NCI-H146 (cell line): Measurements from ENCODE around the gene PSMD13.
A peak's percentile ranks its signal among the peaks of the same experiment; 100 is the strongest.

Experiments
- DNase-seq: peaks from one replicate; lab custom pipeline; 2025; lab: John Stamatoyannopoulos, UW

Gene PSMD13

GRCh38 chr11:204587-205109, 32.1 kb upstream of the PSMD13 start:
- DNase-seq, result no peak

GRCh38 chr11:205221-206001, 31.4 kb upstream of the PSMD13 start:
- no peak for DNase-seq

- DNase-seq, result no peak
Measured at GRCh38 chr11:206002-206384, 30.8 kb upstream of the PSMD13 start.

- DNase-seq, result no peak
Measured at GRCh38 chr11:206526-207207, 30.1 kb upstream of the PSMD13 start.

- DNase-seq, result peak; percentile 96
Measured at GRCh38 chr11:207208-207862, 29.4 kb upstream of the PSMD13 start, which contains the start of the genes BET1L and RIC8A. Gene BET1L, minus strand, starts transcription at chr11:207399. Its CDS starts 78 bp downstream, at chr11:207321. Gene RIC8A, plus strand, starts transcription at chr11:207708. Its CDS starts 1,147 bp downstream, at chr11:208855.

- peak; percentile 62 for DNase-seq
Measured at GRCh38 chr11:207863-208180, 29.0 kb upstream of the PSMD13 start.

GRCh38 chr11:208181-208916, 28.4 kb upstream of the PSMD13 start:
- DNase-seq, result peak; percentile 73

- DNase-seq, result no peak
Measured at GRCh38 chr11:208917-209260, 27.9 kb upstream of the PSMD13 start.

GRCh38 chr11:209275-210121, 27.3 kb upstream of the PSMD13 start:
- no peak for DNase-seq

- DNase-seq, result no peak
Measured at GRCh38 chr11:210122-210802, 26.5 kb upstream of the PSMD13 start.

GRCh38 chr11:210803-211180, 26.0 kb upstream of the PSMD13 start:
- DNase-seq, result no peak

GRCh38 chr11:211295-211694, 25.5 kb upstream of the PSMD13 start:
- DNase-seq, result no peak

GRCh38 chr11:211741-212140, 25.0 kb upstream of the PSMD13 start:
- no peak for DNase-seq

GRCh38 chr11:212150-213100, 24.4 kb upstream of the PSMD13 start:
- DNase-seq, result no peak

GRCh38 chr11:213111-213510, 23.7 kb upstream of the PSMD13 start:
- DNase-seq, result no peak

GRCh38 chr11:214083-214482, 22.7 kb upstream of the PSMD13 start:
- no peak for DNase-seq

GRCh38 chr11:215581-216037, 21.2 kb upstream of the PSMD13 start:
- DNase-seq, result no peak

- no peak for DNase-seq
Measured at GRCh38 chr11:216081-216974, 20.4 kb upstream of the PSMD13 start.
